Left renal cortex interstitium (tissue), 4 donors: ENCODE results near the gene RDH13. TPM values are rescaled to one million over a fixed set of nuclear protein-coding genes. Genes with fewer than 3 reads are reported as not detected.
"Not testable (repeated sequence)": the region's sequence is repeated elsewhere in the genome, so short reads cannot be mapped to it uniquely, and the experiment has no call there.

ENCODE experiments used
- DNase-seq, 4 donors: peaks; one replicate each; pipeline ENCODE4 v3.0.0-alpha.2; 2013; ENCODE audit warnings: low read depth in 4 of 4, low spot score in 2 of 4, missing footprints in 1 of 4
- polyA plus RNA-seq, 4 donors: library from polyadenylated mRNA; unstranded; fragments of 120-200 nt; gene quantifications; one replicate each; pipeline ENCODE4 v1.2.1, GENCODE V29; 2013; ENCODE audit not compliant: insufficient read length in 4 of 4

The RDH13 gene
- polyA plus RNA-seq, 4 donors: 12.2 to 29.8 (median 23.9) TPM

DNA sequence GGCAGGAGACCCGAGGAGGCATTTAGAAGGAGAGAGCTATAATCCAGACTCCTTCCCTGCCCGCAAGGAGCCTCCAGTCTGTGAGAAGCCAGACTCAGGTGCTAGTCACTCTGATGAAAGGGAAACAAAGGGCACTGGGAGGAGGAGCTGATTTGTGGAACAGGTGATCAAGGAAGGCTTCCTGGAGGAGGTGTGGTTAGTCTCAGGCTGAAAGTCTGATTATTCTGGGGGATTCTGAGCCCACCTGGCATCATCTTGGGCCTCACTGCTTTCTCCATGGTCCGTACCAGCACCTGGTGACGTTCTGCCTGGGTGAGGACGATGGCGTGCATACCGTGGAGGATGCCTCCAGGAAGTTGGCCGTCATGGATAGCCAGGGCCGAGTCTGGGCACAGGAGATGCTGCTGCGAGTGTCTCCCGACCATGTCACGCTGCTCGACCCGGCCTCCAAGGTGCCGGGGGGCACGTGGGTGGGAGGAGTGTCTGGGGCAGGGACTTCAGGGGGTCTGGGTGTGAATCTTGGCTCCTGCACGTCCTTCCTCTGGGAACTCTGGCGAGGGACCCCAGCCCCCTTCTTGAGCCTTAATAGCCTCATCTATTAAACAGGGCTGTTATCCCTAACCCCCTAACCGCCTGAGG is 16.6 kb upstream of the RDH13 start:
- no peak for DNase-seq

DNA sequence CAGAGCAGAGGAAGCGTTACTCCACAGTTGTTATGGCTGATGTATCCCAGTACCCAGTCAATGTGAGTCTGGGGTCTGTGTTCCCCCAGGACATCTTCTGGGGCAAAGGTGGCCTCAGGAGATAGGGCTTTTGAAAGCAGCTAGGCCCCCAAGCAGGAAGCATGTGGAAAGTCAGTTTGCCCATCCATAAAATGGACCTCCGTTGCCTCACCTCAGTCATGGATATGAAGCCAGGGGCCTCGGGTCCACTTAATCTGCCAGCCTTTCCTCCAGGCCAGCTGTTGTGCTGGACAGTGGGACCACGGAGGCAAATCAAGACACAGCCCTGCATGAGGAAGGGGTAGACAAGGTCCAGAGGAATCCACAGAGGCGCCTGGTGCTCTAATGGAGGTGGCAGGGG is 16.0 kb upstream of the RDH13 start:
- no peak for DNase-seq

GRCh38 chr19:55077106-55077505 is 14.2 kb upstream of the RDH13 start:
- no peak for DNase-seq

DNA sequence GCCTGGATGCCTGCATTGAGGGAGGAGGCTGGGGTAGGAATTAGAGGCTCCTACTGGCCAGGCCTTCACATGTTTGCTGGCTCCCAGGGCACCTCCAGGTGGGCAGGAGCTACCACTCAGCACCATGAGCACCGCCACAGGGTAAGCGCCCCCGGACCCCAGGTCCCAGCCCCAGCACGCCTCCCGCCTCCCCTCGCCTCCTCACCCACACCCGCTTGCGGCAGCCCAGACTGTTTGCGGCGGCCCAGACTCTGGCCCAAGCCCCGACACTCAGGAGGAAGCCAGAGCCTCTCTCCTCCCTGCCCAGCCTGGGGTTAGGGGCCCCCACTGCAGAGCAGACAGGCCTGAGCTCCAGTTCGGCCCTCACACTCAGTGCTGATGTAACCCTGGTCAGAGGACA is 13.4 kb upstream of the RDH13 start:
- no peak for DNase-seq

DNA sequence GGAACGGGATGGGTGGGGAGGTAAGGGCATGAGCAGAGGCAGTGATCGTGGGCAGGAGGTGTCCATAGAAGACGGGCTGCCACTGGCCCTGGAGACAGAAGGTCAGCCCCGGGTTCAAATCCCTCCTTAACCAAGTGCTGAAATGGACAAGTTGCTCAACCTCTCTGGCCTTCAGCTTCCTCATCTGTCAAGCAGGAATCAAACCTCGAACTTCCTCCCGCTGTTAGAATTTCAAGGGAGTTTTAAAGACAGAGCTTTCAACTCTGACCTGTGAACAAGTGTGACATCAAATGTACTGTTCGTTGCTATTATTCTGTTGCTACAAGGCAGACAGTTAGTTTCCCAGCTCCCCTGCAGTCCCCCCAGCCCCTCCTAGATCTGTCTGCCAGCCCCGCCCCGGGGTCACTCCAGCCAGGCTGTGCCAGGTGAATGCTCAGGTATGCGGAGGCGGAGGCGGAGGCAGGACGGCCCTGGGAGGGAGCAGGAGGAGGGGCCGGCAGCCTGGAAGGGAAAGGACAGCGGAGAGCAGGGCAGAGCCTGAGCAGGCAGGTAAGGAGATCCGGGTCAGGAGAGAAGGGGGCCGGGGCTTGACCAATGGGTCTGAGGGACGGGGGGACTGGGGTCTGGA is 12.5 kb upstream of the RDH13 start, which contains the start of gene EPS8L1:
TSS of gene EPS8L1 (plus strand) at position 499 of the 628 bp plus-strand sequence. CDS start 576 bp downstream, outside the sequence.
- DNase-seq: no peak

DNA sequence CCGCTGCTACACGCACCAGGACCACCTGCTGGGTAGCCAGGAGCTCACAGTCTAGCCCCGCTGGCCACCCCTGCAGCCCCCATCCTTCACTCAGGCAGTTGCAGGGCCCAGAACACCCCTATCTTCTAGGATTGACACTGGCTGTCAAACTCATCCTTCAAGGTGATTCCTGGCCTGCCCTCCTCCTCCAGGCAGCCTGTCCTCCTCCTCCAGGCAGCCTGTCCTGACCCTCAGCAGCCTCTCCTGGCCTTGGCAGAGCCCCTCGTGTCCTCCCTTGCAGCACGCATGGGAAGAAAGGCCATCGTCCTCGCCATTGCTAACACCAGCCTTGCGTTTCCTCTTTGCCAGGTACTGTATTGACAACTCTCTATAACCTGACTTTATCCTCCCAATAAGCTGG is 9.0 kb upstream of the RDH13 start:
- DNase-seq: no peak

DNA sequence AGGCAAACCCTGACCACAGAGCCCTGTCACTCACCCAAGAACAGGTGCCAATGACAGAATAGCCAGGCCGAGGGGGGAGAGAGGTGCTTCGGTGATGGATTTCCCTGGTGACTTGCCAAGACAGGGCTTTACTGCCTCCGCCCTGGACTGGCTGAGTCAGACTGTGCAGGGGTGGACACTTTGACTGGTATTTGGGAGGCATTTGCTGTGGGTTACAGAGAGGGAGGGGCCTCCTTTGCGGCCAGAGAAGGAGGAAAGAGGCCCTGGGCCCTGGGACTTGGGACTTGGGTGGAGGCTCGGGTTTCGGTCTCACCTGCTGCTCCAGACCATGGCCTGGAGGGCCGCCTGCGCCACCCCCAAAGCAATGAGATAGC is 8.2 kb upstream of the RDH13 start:
- DNase-seq: no peak

DNA sequence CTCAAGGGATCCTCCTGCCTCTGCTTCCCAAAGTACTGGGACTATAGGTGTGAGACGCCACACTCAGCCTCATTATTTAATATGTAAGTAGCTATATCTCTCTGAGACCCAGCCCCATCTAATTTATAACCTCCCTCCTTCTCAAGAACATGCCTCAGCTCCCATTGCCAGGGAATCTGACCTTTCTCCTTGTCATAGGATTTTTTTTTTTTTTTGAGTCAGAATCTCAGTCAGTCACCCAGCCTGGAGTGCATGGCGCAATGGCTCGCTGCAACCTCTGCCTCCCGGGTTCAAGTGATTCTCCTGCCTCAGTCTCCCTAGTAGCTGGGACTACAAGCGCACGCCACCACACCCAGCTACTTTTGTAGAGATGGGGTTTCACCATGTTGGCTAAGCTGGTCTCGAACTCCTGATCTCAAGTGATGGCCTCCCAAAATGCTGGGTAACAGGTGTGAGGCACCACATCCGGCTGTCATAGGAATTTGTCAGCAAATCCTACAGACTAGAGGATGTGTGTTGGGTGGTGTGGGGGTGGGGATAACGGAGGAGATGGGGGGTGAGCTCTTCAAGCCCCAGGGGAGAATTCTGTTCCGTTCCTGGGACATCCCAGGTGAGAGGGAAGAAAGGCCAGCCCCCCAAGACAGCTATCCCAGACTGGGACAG is 7.6 kb upstream of the RDH13 start:
- DNase-seq: no peak

- DNase-seq: no peak
Observed at GRCh38 chr19:55069865-55070197, 6.9 kb upstream of the RDH13 start.

GRCh38 chr19:55068950-55069864 is 6.3 kb upstream of the RDH13 start:
- no peak for DNase-seq

DNA sequence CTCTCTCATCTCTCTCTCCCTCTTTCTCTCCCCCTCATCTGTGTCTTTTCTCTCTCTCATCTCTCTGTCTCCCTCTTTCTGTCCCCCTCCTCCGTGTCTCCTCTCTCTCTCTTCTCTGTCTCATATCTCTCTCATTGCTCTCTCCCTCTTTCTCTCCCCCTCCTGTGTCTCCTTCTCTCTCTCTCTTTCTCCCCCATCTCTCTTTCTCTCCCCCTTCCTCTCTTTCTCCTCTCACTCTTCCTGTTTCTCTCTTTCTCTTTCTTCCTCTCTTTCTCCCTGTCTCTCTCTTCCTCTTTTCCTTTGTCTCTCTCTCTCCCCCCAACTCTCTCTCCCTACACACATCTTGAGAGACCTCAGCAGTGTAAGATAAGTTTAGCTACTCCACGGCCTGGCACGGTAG is 4.9 kb upstream of the RDH13 start:
- DNase-seq: no peak

DNA sequence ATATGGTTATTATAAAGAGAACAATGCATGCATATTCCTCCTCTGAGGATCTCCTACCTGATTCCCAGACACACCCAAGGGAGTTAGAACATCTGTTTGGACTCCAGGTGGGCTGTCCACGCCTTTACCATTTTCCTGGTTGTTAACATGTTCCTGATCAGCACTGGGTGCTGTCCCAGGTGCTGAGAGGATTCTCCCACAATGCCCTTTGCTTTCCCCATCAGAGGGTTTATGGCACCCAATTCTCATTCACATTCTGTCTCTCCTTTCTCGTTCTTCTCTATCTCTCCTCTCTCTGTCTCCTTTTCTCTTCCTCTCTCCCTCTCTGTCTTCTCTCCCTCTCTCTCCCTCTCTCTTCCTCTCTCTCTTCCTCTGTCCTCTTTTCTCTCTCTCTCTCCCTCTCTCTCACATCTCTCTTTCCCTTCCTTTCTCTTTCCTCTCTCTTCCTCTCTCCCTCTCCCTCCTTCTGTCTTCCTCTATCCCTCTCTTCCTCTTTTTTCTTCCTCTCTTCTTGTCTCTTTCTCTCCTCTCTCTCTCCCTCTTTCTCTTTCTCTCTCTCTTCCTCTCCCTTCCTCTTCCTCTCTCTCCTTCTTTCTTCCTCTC is 3.3 kb upstream of the RDH13 start:
- DNase-seq: no peak

- not testable (repeated sequence) for DNase-seq
Observed at GRCh38 chr19:55065516-55065915, 2.6 kb upstream of the RDH13 start.

GRCh38 chr19:55063492-55063843 is 520 bp upstream of the RDH13 start:
- no peak for DNase-seq

DNA sequence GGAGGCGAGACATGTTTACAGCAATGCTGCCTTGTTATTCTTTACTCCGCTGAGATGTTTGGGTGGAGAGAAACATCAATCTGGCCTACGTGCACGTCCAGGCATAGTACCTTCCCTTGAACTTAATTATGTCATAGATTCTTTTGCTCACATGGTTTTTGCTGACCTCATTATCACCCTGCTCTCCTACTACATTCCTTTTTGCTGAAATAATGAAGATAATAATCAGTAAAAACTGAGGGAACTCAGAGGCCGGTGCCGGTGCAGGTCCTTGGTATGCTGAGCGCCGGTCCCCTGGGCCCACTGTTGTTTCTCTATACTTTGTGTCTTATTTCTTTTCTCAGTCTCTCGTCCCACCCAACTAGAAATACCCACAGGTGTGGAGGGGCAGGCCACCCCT is 2.7 kb downstream of the RDH13 start:
- not testable (repeated sequence) for DNase-seq

- DNase-seq: no peak
Observed at GRCh38 chr19:55058781-55059610, 4.0 kb downstream of the RDH13 start.

DNA sequence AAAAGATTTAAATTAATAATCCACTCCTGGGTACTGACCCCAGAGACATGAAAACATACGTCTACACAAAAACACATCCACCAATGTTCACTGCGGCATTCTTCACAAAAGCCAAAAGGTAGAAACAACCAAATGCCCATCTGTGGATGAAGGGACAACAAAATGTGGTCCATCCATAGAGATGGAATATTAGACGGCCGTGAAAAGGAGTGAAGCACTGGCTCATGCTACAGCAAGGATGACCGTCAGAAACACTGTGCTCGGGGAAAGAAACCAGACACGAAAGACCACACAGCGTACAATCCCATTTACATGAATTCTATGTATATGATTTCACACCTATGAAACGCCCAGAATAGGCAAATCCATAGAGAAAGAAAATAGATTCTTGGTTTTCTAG is 6.1 kb downstream of the RDH13 start:
- DNase-seq: no peak

GRCh38 chr19:55053735-55054134 is 9.2 kb downstream of the RDH13 start:
- no peak for DNase-seq

- no peak for DNase-seq
Observed at GRCh38 chr19:55050749-55051532, 12.0 kb downstream of the RDH13 start.
